HL-60/S4 treated with phorbol 12-myristate 13-acetate at 8.2 ng/mL for 4 days and 3 days (cell line): ENCODE measurements around the gene TMEM167A.

Experiments
- in situ Hi-C: fragments of 300-500 bp; cut with MboI; formaldehyde crosslinking; loops from 2 replicates; pipeline ENCODE4 v1.15.0; 2022; ENCODE audit warnings: low sequenced_read_pairs

TMEM167A gene, protein sequence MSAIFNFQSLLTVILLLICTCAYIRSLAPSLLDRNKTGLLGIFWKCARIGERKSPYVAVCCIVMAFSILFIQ

GRCh38 chr5:83076742-83077661 is at the start of gene TMEM167A, which contains the start of gene XRCC4:
Gene TMEM167A (minus strand): TSS chr5:83077394. CDS start chr5:83077323, 71 bp downstream.
Gene XRCC4 (plus strand): TSS chr5:83077547. CDS start chr5:83104920, 27,373 bp downstream.
- in situ Hi-C loops = no loop called here

DNA sequence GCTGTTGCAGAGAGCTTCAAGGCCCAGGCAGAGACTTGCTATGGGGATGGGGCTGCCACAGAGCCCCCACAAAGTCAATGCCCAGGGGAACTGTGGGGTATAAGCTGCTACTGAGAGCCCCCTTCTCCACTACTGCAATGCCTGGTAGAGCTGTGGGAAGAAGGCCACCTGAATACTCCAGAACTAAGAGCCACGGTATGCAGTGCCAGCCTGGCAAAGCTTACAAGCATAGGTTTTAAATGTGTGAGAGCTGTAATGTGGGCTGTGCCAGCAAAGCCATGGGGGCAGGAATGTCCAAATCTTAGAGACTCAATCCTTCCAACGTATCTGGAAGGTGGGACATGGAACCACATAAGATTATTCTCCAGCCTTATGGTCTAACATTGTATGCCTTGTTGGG is 49.3 kb upstream of the TMEM167A start:
- in situ Hi-C loops = no loop called here

GRCh38 chr5:83125560-83125959 is 48.4 kb upstream of the TMEM167A start:
- in situ Hi-C loops = no loop called here

DNA sequence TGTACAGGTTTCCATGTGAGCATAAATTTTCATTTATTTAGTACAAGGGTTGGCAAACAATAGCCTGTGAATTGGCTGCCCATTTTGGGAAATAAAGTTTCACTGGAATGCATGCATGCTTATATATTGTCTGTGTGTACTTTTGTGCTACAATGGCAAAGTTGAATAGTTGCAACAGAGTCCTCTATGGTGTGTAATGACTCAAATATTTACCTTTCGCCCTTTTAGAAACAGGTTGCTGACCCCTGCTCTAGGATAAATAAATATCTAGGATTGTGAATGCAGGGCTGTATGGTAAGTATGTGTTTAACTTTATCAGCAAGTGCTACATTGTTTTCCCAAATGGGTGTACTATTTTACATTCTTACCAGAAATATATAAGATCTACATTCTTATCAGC is 47.4 kb upstream of the TMEM167A start:
- in situ Hi-C loops = no loop called here

- in situ Hi-C loops = no loop called here
Measured at GRCh38 chr5:83118976-83119375, 41.8 kb upstream of the TMEM167A start.

DNA sequence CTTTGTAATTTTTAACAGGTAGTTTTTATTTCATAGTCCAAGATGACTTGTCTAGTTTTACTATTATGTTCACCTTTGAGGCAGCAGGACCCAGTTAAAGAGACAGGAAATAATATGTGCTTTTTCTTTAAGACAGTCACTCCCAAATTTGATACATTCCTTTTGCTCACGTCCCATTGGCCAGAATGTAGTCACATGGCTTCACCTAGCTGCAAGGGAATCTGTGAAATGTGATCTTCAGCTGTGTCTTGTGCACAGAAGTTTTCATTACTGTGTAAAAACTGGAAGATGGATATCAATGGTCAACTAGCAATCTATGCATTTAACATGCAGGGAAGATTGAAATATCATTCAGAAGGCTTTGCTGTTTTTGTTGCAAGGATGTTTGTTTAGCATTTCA is 41.3 kb upstream of the TMEM167A start:
- in situ Hi-C loops = no loop called here

GRCh38 chr5:83115816-83116215 is 38.6 kb upstream of the TMEM167A start:
- in situ Hi-C loops = no loop called here

GRCh38 chr5:83109380-83109779 is 32.2 kb upstream of the TMEM167A start:
- in situ Hi-C loops = no loop called here

- in situ Hi-C loops = no loop called here
Measured at GRCh38 chr5:83107692-83108420, 30.7 kb upstream of the TMEM167A start.

DNA sequence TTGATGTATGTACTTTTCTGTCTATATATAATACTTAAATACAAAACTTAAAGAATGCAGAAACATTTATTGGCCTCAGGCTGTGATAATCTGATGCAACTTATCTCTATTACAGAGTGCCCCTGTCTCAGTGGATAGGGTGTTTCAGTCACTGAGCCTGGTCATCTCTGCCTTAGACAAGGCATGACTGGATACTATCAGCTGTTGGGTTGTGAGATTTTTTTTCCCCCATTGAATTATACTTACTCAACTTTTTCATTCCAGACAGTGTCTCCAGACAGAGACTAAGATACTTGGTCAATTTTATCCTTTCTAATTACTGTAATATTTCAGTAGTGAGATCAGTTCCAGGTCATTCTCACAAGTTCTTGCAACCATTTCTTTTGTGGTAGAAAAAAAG is 26.8 kb upstream of the TMEM167A start:
- in situ Hi-C loops = no loop called here

DNA sequence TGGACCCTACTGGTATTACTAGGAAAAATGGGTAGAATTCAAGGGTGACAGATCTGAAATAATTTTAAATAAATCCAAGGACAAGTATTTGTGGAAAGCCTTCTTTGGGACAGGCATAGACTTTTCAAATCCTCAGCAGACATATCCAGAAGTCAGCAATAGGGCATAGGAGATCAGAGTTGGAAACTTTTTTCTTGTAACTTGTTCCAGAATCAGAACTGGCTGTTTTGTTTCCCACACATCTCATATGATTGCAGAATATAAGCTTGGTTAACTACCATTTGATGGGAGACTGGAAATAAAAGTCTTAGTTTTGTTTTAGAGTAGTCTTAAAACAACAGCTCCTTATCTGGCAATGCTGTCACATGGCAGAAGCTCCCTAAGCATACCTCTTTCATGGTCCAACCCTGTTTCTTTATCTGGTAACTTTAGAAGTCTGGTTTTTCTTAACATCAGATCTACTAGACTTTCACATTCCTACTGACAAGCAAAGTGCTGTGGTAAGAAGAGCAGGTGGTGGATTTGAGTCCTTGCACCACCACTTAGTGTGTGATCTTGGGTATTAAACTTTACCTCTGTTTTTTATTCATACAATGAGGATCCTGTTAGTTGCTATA is 25.3 kb upstream of the TMEM167A start:
- in situ Hi-C loops = no loop called here

DNA sequence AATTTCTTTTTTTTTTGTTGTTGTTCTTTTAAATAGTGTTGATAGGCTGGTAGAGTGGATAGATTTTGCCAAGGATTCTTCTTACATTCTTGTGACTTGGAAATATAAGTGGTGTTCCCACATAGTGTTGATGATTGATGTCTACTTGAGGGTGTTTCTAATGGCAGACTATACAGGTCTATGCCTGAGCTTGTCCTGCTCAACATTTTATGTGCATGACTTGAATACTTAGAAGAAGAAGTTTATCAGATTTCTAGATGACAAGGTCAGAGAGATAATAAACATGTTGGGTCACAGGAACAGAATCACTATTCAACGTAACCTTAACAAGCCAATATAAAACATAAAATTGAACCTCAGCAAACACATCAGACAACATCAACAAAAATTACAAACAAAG is 24.3 kb upstream of the TMEM167A start:
- in situ Hi-C loops = no loop called here

DNA sequence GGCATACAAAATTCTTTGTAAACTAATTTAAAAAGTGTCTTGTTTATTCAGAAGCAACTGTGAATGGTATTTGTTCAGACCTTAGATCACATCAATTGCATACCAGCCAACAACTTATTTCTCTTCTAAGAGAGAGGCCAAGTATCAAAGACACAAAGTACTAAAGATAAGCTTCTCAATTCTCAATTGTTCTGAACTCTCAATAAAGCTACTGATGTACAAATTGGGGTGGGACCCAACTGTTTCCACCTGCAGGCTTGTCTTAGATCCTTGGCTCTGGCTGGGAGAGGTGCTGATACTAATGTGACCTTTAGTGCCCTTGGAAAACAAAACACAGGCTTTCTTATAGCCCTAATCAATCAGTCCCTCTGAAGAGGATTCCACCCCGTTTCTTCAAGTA is 22.3 kb upstream of the TMEM167A start:
- in situ Hi-C loops = no loop called here

GRCh38 chr5:83099001-83099400 is 21.8 kb upstream of the TMEM167A start:
- in situ Hi-C loops = no loop called here

GRCh38 chr5:83097689-83098231 is 20.6 kb upstream of the TMEM167A start:
- in situ Hi-C loops = no loop called here

GRCh38 chr5:83096660-83097339 is 19.6 kb upstream of the TMEM167A start:
- in situ Hi-C loops = no loop called here

- in situ Hi-C loops = no loop called here
Measured at GRCh38 chr5:83095957-83096539, 18.9 kb upstream of the TMEM167A start.

- in situ Hi-C loops = no loop called here
Measured at GRCh38 chr5:83095163-83095956, 18.2 kb upstream of the TMEM167A start.

DNA sequence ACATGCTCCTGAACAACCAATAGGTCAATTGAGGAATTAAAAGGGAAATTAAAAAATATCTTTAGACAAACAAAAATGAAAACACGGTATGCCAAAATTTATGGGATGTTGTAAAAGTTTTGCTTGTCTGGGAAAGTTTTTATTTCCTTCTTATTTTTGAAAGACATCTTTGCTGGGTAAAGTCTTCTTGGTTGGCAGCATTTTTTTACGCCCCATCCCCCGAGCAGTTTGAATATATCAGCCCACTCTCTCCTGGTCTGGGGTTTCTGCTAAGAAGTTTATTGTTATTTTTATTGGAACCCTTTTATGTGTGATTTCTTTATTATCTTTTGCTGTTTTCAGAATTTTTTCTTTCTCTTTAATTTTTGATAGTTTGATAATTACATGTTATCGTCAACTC is 16.5 kb upstream of the TMEM167A start:
- in situ Hi-C loops = no loop called here
